ENCODE results near the gene RWDD2A. TPM values are rescaled to one million over a fixed set of nuclear protein-coding genes. Genes with fewer than 3 reads are reported as not detected.

The RWDD2A gene
- total RNA-seq (2014; rRNA removed; shearing (Covaris generic)) = 2.8 and 3.1 TPM in 2 replicates
- 2.4 and 3.4 TPM in 2 replicates for polyA plus RNA-seq (2015; cell fraction: cytosol; rRNA removed)
- polyA plus RNA-seq (2015; cell fraction: nucleus; rRNA removed) = 7.2 and 10.0 TPM in 2 replicates

DNA sequence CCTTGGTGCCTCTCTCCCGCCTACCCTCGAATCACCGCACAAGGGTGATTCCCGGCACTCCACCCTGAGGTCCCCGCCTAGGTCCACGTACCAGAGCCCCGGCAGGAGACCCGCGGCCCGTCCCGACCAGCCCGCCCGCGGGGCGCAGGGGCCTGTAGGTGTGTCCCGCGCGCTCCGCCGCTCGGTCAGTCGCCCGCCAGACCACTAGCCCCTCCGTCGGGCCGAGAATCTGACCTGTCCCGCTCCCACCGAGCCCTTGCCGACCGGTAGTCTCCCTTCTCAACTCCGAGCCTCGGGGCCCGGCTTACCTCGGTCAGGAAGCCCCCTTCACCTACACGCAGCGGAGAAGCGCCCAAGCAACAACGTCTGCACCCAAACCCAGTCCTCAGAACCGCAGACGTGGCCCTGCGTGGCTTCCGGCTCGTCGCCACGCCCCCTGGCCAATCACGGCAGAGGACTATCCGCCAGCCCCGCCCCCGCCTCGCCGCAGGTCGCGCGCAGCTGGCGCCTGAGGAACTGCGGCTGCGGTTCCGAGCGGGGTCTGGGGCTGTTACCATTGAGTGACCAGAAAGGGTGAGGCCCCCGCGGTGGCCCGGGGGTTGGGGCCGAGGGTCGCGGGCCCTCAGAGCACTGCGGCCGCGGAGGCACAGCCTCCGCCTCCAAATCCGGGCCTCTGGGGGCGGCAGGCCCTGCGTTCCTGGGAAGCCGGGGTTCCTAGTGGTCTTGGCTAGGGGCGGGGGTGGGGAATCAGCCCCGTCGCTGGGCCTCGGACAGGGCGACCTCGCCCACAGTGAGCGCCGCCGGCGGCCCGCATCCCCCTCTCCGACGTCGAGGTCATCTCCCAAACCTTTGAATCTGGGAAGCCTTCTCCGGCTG is at the start of gene RWDD2A, which contains the start of gene PGM3:
Gene RWDD2A (plus strand): TSS at position 487 of the 876 bp plus-strand sequence. CDS start 1,095 bp downstream, outside the sequence.
Gene PGM3 (minus strand): TSS at position 395 of the 876 bp plus-strand sequence. CDS start 2,253 bp downstream, outside the sequence.
- in situ Hi-C loops (cut with HindIII; ENCODE audit: low pct_unique_long_range_greater_than_20kb, low sequenced_read_pairs) = no loop called here
- DNase-seq (ENCODE audit: low read depth, low spot score) = peak; percentile 81

DNA sequence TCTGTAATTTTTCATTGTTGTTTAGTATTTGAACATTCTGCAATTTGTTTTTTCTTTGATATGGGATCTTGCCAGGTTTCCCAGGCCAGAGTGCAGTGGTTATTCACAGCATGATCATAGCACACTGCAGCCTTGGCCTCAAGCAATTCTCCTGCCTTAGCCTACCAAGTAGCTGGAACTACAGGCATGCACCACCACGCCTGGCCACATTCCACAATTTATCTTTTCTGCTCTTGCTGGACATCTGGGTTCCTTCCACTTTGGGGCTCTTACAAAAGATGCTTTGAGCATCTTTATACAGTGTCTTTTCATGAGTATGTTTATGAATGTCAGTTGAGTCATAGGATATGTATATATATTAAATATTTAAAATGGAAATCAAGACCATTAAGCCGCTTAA is 42.0 kb upstream of the RWDD2A start:
- in situ Hi-C loops (cut with HindIII; ENCODE audit: low pct_unique_long_range_greater_than_20kb, low sequenced_read_pairs) = no loop called here
- no peak for DNase-seq (ENCODE audit: low read depth, low spot score)

DNA sequence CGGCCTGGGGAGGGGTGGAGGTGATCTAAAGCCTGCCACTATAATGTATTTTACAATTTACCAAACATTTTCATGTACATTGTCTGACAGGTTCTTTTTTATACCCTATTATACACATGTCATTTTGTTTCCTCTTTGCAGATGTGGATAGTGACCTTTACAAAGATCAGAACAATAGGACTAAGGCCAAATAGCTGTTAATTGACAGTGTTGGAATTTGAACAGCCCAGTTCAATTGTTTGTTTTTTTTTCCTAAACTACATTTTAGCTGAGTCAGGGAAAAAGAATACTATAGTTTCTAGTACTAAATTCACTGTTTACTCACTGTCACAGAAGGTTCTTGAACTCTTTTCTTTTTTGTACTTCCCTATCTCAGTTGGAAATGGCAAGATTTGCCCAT is 40.2 kb upstream of the RWDD2A start:
- in situ Hi-C loops (cut with HindIII; ENCODE audit: low pct_unique_long_range_greater_than_20kb, low sequenced_read_pairs) = no loop called here
- DNase-seq (ENCODE audit: low read depth, low spot score) = no peak

DNA sequence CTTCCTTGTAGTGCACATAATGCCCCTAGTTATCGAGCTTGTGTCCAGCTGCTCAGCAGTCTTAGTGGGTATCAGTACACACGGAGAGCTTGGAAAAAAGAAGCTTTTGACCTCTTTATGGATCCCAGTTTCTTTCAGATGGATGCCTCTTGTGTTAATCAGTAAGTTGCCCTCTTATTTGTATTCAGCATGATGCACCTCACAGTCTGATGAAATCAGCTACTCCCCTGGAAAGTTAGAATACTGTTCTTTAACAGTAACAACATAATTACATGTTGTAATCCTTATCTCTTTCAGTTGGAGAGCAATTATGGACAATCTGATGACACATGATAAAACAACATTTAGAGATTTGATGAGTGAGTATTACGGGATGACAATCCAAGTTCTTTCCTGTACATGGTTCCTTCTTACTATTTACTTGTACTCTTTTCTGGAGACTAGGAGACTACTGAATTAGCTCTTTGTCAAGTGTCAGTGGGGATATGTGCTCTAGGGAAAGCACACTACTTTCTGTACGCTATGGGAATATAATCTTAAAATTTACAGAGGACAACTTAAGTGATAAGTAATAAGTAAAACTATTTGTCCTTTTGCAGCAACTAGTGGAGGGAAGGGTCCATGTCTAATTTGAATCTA is 39.2 kb upstream of the RWDD2A start:
- no peak for DNase-seq (ENCODE audit: low read depth, low spot score)
- in situ Hi-C loops (cut with HindIII; ENCODE audit: low pct_unique_long_range_greater_than_20kb, low sequenced_read_pairs) = no loop called here

DNA sequence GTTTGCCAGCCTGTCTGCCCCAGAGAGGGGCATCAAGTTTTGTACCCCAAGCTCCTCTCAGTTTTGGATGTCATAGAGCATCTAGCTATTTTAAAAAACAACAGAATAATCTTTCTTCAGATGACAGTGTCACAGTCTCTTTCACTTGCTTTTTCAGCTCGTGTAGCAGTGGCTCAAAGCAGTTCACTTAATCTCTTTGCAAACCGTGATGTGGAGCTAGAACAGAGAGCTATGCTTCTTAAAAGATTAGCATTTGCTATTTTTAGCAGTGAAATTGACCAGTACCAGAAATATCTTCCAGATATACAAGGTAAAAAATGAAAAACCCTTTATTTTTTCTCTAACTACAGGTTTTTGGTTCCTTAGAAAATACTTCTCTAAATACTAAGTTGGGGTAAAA is 37.4 kb upstream of the RWDD2A start:
- in situ Hi-C loops (cut with HindIII; ENCODE audit: low pct_unique_long_range_greater_than_20kb, low sequenced_read_pairs) = no loop called here
- no peak for DNase-seq (ENCODE audit: low read depth, low spot score)

DNA sequence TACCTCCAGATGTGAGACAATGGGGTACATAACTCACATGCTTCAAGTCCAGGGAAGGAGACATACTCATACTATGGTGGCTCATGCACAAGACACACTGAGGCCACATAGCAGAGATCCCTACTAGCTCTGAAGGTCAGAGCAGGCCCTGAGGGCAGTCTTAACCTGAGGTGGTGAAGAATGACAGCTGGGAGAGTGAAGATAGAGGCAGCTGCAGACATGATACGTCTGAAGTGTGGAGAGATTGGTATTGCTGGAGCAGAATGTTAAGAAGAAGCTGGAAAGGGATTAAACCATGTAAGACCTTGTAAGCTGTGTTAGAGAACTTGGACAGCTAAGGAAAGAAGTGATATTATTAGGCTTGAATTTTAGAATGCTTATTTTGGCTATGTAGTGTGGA is 33.0 kb upstream of the RWDD2A start:
- in situ Hi-C loops (cut with HindIII; ENCODE audit: low pct_unique_long_range_greater_than_20kb, low sequenced_read_pairs) = no loop called here

DNA sequence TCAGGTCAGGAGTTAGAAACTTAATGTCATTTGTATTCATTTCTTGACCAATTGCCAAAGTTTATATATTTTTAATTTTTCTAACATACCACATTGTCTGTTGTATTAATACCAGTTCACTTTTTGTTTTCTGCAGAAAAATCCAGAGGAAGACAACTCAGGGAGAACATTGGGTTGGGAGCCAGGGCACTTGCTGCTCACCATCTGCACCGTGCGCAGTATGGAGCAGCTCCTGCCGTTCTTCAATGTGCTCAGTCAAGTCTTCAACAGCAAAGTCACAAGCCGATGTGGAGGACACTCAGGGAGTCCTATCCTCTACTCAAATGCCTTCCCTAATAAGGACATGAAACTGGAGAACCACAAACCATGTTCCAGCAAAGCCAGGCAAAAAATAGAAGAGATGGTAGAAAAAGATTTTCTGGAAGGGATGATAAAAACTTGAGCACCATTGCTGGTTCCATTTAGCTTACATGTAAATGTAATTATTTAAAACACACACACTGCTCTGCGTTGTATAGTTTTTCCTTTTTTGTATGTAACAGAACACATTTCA is 25.4 kb upstream of the RWDD2A start:
- no peak for DNase-seq (ENCODE audit: low read depth, low spot score)
- in situ Hi-C loops (cut with HindIII; ENCODE audit: low pct_unique_long_range_greater_than_20kb, low sequenced_read_pairs) = no loop called here

More for the DNA sequence above, 33.0 kb upstream of the RWDD2A start:
- DNase-seq (ENCODE audit: low read depth, low spot score) = peak; percentile 2

DNA sequence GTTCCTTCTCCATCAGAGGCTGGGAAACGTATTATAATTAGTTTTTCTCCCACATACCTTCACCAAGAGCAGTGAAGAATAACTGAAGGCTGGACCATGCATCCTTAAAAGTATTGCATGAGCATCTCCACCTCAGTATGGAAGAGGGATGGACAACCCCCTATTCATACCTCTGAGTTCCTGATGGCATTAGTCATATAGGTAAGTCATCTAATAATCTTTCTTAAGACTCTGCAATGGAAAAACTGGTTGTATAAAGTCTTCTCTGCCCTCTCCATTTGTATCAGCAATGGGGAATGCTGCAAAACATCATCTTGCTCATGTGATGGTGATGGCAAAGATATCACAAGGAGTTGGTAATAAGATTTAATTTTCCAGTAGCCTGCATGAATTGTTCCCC is 24.6 kb upstream of the RWDD2A start:
- no peak for DNase-seq (ENCODE audit: low read depth, low spot score)
- in situ Hi-C loops (cut with HindIII; ENCODE audit: low pct_unique_long_range_greater_than_20kb, low sequenced_read_pairs) = no loop called here

DNA sequence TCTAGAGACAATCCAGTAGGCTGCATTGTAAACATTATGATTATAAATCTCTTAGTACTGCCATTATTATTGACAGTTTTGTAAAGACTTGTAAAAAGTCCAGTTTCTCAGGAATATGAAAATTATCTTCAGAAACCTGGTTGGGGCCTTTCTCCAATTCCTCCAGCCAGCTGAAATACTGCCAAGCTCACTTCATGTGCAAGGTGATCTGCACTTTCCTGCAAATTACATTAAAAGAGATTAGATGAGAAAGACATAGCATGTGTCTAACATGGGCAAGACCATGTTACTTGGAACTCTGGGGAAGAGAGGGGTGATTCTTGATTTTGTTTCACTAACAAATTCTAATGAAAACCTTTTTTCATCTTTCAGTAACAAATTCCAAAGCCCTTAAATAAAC is 24.1 kb upstream of the RWDD2A start:
- in situ Hi-C loops (cut with HindIII; ENCODE audit: low pct_unique_long_range_greater_than_20kb, low sequenced_read_pairs) = no loop called here
- DNase-seq (ENCODE audit: low read depth, low spot score) = no peak

DNA sequence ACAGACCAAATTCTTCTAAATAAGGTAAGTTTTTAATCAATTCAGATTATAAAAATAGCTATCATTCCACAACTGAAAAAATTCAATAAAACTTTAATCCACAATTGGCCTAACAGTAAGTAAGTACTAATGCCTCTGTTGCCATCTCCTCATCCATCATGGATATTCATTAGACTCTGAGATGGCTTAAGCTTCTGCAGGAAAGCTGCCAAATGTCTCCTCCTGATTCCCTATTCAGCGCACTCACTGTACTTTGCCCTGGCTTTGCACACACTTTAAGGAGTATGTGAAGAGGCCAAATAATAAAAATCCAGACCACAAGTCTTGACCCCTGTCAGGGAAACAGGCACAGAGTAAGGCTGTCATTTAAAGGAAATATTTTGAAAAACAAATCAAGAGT is 23.6 kb upstream of the RWDD2A start:
- in situ Hi-C loops (cut with HindIII; ENCODE audit: low pct_unique_long_range_greater_than_20kb, low sequenced_read_pairs) = no loop called here
- no peak for DNase-seq (ENCODE audit: low read depth, low spot score)

DNA sequence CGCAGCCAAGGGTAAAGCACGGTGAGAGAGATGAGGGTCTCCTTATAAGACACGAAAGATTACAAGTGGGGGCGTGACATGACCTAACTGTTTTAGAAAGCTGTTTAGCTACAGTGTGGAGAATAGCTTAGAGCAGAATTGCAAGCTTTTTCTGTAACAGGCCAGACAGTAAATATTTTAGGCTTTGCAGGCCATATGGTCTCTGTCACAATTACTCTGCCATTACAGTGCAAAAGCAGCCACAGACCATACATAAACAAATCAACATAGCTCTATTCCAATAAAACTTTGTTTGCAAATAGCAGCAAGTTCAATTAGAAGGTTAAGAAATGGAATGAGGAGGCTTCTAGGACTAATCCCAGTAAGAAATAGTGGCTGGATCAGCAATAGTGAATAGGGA is 16.9 kb upstream of the RWDD2A start:
- no peak for DNase-seq (ENCODE audit: low read depth, low spot score)
- in situ Hi-C loops (cut with HindIII; ENCODE audit: low pct_unique_long_range_greater_than_20kb, low sequenced_read_pairs) = no loop called here

DNA sequence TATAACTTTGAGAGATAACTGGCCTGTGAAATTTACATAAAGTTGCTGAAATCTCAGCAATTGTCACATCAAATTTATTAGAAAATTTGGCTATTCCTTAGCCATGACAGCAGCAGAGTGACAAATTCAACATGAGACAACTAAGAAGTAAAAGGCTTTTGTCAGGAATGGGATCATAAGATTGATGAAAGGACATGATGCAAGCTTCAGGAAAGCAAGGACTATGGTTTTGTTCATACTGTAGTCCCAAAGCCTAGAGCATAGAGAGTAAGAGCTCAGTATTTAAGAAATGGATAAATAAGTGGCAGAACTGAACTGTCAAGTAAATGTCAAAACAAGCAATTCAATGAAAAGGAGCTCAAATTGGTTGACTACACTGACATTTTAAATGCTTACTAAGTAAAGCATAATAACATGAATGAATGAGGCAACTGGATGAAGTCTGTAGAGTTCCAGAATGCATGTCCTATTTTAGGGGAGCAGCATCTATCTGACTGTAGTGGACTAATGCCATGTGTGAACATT is 12.7 kb upstream of the RWDD2A start:
- DNase-seq (ENCODE audit: low read depth, low spot score) = no peak
- in situ Hi-C loops (cut with HindIII; ENCODE audit: low pct_unique_long_range_greater_than_20kb, low sequenced_read_pairs) = no loop called here

DNA sequence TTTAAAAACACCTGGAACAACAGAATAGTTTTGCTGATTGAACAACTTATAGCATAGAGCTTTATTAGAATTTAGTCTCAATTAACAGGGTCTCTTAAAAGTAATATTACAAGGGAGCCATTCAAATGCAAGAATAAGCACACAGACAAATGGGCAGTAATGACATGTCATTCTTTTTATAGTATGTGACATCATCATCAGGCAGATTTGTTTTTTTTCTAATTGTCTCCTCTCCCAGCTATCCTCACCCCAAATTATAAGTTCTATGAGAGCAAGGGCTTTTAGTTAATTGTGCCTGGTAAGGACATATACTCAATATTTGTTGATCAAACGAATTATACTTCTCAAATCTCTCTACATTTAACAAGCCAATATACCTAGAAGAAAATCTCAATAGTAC is 11.0 kb upstream of the RWDD2A start:
- DNase-seq (ENCODE audit: low read depth, low spot score) = no peak
- in situ Hi-C loops (cut with HindIII; ENCODE audit: low pct_unique_long_range_greater_than_20kb, low sequenced_read_pairs) = no loop called here

DNA sequence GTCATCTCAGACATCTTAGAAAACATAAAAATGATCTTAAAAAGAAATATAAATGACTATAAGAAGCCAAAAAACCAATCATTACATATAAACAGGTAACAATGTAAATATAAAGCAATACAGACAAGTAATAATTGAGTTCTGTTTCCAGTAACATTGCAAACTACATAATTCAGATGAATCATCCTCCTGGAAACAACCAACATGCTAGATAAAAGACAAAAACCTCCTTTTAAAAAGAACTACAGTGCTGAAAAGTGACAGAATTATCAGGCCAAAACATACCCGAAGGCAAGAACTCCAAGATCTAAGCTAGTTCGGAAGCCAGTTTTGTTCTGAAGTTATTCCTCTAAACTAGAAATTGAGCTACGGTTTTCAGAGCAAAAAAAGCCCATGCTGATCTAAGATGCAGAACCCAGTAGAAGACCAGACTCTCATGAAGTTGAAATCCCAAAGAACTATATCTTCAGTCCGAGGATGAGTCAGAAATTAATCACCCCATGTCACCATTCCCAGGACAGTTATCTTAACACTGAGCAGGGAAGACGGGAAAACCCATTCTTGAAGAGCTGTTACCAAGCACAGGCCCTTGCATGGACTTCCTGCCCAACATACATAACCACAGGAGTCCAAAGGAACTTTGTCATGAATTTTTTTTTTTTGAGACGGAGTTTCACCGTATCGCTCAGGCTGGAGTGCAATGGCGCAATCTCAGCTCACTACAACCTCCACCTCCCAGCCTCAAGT is 9.9 kb upstream of the RWDD2A start:
- in situ Hi-C loops (cut with HindIII; ENCODE audit: low pct_unique_long_range_greater_than_20kb, low sequenced_read_pairs) = no loop called here
- peak; percentile 5 for DNase-seq (ENCODE audit: low read depth, low spot score)

DNA sequence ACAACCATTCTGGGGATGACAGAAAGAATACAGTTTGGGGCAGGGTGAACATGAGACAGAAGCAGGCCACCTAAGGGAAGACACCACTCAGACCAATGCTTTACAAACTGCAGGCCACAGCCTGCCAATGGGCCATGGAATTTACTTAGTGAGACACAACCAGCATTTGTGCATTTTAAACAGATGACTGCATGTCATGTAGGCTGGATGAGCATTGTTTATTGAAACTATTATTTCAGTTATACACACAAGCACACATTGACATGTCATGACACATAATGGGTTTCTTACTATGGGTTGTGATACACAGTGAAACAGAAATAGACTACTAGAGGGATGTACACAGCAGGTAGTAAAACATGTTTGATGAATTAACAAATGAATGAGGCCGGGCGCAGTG is 8.1 kb upstream of the RWDD2A start:
- in situ Hi-C loops (cut with HindIII; ENCODE audit: low pct_unique_long_range_greater_than_20kb, low sequenced_read_pairs) = no loop called here

DNA sequence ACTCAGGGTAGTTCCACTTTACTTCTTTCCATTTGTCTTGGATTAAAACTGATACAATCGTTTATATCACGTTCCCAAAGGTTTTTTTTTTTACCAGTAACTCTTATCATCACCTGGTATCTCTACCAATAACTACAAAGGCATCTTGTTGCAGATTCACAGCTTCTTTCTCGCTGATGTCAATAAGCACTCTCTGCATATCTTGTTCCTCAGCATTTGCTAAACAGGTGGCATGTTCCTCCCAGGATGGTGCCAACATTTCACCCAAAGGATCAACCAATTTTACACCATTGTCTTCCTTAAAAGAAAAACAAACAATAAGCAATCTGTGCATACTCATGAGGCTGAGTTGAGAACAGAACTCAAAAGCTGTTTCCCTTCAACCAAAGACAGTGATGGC is 4.7 kb upstream of the RWDD2A start:
- in situ Hi-C loops (cut with HindIII; ENCODE audit: low pct_unique_long_range_greater_than_20kb, low sequenced_read_pairs) = no loop called here
- no peak for DNase-seq (ENCODE audit: low read depth, low spot score)

More for the DNA sequence above, 8.1 kb upstream of the RWDD2A start:
- no peak for DNase-seq (ENCODE audit: low read depth, low spot score)

DNA sequence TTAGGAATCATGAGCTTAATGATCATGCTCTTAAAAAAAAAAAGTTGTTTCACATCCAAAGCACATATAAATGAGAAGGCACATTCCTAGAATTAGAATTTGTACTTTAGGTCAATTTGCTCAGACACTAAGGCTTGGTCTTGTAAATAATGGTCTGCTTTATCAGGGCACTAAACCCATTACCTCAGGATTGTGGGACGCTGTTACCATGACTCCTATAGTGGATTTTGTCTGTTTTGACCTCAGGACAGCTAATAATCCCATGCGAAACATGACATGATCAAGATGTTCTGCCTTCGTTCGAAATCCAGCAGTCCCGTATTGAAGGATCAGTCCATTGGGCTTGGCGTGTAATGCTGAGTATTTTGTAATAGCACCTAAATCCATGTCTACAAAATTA is 2.5 kb upstream of the RWDD2A start:
- in situ Hi-C loops (cut with HindIII; ENCODE audit: low pct_unique_long_range_greater_than_20kb, low sequenced_read_pairs) = no loop called here

More for the DNA sequence above, 2.5 kb upstream of the RWDD2A start:
- DNase-seq (ENCODE audit: low read depth, low spot score) = no peak

Measured in SK-MEL-5 (cell line).